Endothelial cell (in vitro differentiated cells): Measurements from ENCODE around the gene MAGI2. TPM values are rescaled to one million over a fixed set of nuclear protein-coding genes. Genes with fewer than 3 reads are reported as not detected.

ENCODE experiments used
- DNase-seq: peaks from one replicate; pipeline ENCODE4 v3.0.0; 2021; ENCODE audit warnings: low spot score
- H3K27ac Mint-ChIP-seq: one replicate; pipeline ENCODE4 v1.8.0; 2021; ENCODE audit warnings: mixed read lengths, inconsistent platforms; ENCODE audit not compliant: unreplicated experiment
- H3K27me3 Mint-ChIP-seq: one replicate; pipeline ENCODE4 v1.8.0; 2021; ENCODE audit warnings: mild to moderate bottlenecking, moderate library complexity, mixed read lengths, inconsistent platforms; ENCODE audit not compliant: unreplicated experiment
- H3K36me3 Mint-ChIP-seq: one replicate; pipeline ENCODE4 v1.8.0; 2021; ENCODE audit warnings: mild to moderate bottlenecking, low read depth, mixed read lengths, inconsistent platforms; ENCODE audit not compliant: unreplicated experiment
- H3K4me1 Mint-ChIP-seq: one replicate; pipeline ENCODE4 v1.8.0; 2021; ENCODE audit warnings: mild to moderate bottlenecking, mixed read lengths, inconsistent platforms; ENCODE audit not compliant: unreplicated experiment
- H3K4me3 Mint-ChIP-seq: one replicate; pipeline ENCODE4 v1.8.0; 2021; ENCODE audit warnings: mild to moderate bottlenecking, mixed read lengths, inconsistent platforms; ENCODE audit not compliant: unreplicated experiment
- H3K9me3 Mint-ChIP-seq: one replicate; pipeline ENCODE4 v1.8.0; 2021; ENCODE audit warnings: mixed read lengths, inconsistent platforms; ENCODE audit not compliant: unreplicated experiment
- CTCF ChIP-seq: fragments of 200-600 bp; sonication (generic); IDR thresholded peaks from one replicate; pipeline ENCODE4 v1.5.0; 2021; ENCODE audit warnings: antibody characterized with exemption; ENCODE audit not compliant: unreplicated experiment
- total RNA-seq: library from RNA; stranded (reverse); fragmentation: NEBNext Ultra II Directional; extraction: Animal tissue kit (Norgen Biotek cat#: 25700); gene quantifications from one replicate; pipeline ENCODE4 v1.2.1, GENCODE V29; 2021; ENCODE audit not compliant: unreplicated experiment

The MAGI2 gene
- total RNA-seq, 1 donor from 2014 or later, result 6.3 TPM

DNA sequence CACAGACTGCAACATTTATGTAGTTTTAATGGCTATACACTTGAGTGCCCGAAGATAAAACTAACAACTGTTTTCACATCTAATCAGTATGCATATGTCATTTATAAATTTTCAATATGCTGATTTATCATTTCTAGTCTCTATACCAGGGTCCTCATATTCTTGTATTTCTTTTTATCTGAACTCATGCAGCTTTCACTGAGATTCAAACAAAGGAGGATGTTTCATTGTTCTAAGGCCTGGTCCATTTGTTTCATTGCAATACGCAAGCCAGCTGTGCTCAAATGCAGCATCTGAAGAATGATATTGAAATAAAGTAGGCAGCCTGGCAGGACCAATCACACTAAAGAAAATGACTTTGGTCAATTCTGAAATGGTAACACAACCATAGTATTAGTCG is 31.7 kb downstream of the MAGI2 start:
- no peak overlapping the region for H3K4me3 Mint-ChIP-seq
- H3K27ac Mint-ChIP-seq, result no peak overlapping the region
- H3K9me3 Mint-ChIP-seq, result no peaks in the 10 kb centered on the region
- no peaks in the 10 kb centered on the region for H3K27me3 Mint-ChIP-seq
- peaks cover 5% of the 10 kb centered on the region for H3K4me1 Mint-ChIP-seq
- no peak for DNase-seq
- no peak for TF ChIP-seq CTCF
- no peaks in the 10 kb centered on the region for H3K36me3 Mint-ChIP-seq

DNA sequence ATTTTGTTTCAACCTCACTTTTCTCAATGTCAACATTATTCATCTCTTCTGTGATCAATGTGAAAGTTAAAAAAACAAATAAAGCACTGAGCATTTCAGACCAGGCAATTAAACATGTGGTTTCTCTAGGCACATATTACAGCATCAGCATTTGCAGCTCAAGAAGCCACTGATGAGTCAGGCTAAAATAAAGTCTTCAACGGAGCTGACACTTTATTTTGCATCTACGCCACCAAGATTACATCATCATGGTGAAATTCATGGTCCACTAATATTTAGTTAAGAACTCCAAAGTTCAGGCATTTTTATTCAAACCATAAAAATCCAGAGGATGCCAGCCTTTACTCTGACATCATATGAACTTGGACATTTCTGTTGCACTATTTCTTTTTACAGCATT is 33.0 kb downstream of the MAGI2 start:
- Mint-ChIP-seq H3K4me1 (peaks cover 3% of the 10 kb centered on the region), H3K36me3 (no peaks in the 10 kb centered on the region), H3K9me3 (no peaks in the 10 kb centered on the region), H3K27ac (no peak overlapping the region), H3K27me3 (no peaks in the 10 kb centered on the region), H3K4me3 (no peak overlapping the region)
- no peak for DNase-seq
- TF ChIP-seq CTCF, result no peak

DNA sequence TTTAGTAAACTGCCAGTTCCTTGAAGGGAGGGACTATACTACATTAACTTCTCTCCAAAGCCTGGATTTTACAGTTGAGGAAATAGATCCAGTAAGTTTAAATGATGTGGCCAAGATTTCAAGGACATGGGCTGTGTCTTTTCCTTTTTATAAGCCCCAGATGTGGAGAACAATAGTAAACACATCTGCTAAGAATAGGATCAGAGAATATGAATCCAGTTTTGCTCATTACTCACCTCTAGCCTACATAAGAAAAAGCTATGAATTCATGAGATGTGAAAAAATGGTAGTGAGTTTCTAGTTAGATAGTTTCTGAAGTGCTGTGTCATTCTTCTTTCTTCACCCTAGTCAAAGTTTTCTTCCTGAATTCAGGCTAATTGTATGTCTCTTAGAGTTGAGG is 38.6 kb downstream of the MAGI2 start:
- TF ChIP-seq CTCF, result no peak
- DNase-seq, result no peak
- H3K4me1 Mint-ChIP-seq, result no peaks in the 10 kb centered on the region
- no peak overlapping the region for H3K27ac Mint-ChIP-seq
- H3K4me3 Mint-ChIP-seq, result no peak overlapping the region
- no peaks in the 10 kb centered on the region for H3K9me3 Mint-ChIP-seq
- no peaks in the 10 kb centered on the region for H3K27me3 Mint-ChIP-seq
- no peaks in the 10 kb centered on the region for H3K36me3 Mint-ChIP-seq

- Mint-ChIP-seq H3K36me3 (no peaks in the 10 kb centered on the region), H3K4me1 (no peaks in the 10 kb centered on the region), H3K4me3 (no peak overlapping the region), H3K9me3 (no peaks in the 10 kb centered on the region), H3K27ac (no peak overlapping the region), H3K27me3 (no peaks in the 10 kb centered on the region)
- TF ChIP-seq CTCF, result no peak
- DNase-seq, result no peak
Measured at GRCh38 chr7:79412915-79413314, 40.6 kb downstream of the MAGI2 start.

GRCh38 chr7:79412438-79412837 is 41.0 kb downstream of the MAGI2 start:
- DNase-seq, result no peak
- no peaks in the 10 kb centered on the region for H3K4me1 Mint-ChIP-seq
- H3K9me3 Mint-ChIP-seq, result no peaks in the 10 kb centered on the region
- H3K4me3 Mint-ChIP-seq, result no peak overlapping the region
- TF ChIP-seq CTCF, result no peak
- H3K27ac Mint-ChIP-seq, result no peak overlapping the region
- H3K27me3 Mint-ChIP-seq, result no peaks in the 10 kb centered on the region
- H3K36me3 Mint-ChIP-seq, result no peaks in the 10 kb centered on the region
